NCI-H128 (cell line): ENCODE measurements around the gene ITSN1.
"Not testable (repeated sequence)": the region's sequence is repeated elsewhere in the genome, so short reads cannot be mapped to it uniquely, and the experiment has no call there.

ENCODE experiments used
- DNase-seq: peaks from one replicate; lab custom pipeline; 2025; ENCODE audit not compliant: unreplicated experiment; lab: John Stamatoyannopoulos, UW

ITSN1 gene

DNA sequence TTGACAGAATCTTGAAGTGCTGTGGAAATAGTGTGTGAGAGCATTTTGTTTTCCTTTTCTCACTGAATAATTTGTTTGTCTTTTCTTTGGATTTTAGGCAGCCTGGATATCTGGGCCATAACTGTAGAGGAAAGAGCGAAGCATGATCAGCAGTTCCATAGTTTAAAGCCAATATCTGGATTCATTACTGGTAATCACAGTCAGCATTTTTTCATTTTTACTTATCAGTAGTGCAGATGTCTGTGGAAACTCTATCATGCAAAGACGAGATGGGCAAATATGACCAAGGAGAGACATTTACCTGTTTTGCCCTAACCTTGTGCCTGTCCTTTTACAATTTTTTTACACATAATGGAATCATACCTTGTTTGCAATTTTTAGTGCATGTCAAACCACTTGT, 78.8 kb downstream of the ITSN1 start:
- DNase-seq: no peak

DNA sequence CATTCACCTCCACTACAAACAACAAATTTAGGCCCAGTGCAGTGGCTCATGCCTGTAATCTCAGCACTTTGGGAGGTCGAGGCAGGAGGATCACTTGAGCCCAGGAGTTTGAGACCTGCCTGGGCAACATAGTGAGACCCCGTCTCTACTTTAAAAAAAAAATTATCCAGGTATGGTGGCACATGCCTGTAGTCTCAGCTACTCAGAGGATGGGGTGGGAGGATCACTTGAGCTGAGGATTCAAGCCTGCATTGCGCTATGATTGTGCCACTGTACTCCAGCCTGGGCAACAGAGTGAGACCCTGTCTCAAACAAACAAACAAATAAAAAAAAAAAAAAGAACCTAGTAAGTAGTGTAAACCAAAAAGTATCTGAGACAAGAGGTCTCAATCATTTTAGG, 86.8 kb downstream of the ITSN1 start:
- DNase-seq: not testable (repeated sequence)

DNA sequence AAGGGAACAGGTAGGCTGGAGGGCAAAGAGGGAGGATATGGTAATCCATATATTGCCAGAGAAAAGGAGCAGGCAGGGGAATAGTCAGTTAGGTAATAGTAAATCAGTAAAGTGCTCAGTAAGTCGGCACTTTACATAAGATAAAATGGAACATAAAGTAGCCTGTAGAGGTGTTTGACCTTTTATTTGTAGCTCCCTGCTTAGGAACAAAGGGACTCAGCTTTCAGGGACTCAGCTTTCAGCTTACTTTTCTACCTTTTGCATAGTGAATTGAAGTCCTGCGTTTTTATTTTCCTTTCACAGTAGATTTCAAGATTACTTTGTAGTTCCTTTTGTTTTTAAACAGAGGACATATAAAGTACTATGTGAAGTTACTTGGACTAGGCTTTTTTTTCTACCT, 87.3 kb downstream of the ITSN1 start:
- no peak for DNase-seq

DNA sequence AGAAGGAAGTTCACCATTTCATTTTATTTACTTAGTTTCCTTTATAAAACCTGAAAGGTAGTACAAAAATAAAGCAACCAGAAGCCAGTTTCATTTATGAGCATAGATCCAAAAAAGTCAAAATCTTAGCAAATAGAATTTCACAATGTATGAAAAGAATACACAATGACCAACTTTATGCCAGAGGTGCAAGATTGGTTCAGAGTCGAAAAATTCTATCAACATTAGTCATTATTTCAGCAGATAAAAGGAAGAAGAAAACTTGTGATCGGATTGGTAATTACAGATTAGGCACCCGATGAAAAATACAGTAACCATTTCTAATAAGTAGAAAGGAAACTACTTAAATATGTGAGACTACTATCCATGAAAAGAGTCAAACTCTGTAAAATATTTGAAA, 89.1 kb downstream of the ITSN1 start:
- no peak for DNase-seq

DNA sequence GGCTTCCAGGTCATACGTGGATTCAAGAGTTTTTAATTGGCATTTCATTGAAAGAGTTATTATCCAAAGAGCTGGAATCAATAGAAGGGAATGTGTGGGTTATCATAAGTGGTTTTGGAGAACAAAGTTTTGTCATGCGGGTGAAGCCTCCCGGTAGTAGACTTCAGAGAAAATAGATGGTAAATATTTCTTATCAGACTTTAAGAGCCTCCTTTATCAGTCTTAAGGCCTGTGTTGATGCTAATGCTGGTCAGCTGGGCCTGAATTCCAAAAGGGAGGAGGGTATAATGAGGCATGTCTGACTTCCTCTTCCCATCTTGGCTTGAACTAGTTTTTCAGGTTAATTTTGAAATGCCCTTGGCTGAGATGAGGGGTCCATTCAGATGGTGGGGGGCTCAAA, 89.7 kb downstream of the ITSN1 start:
- no peak for DNase-seq

DNA sequence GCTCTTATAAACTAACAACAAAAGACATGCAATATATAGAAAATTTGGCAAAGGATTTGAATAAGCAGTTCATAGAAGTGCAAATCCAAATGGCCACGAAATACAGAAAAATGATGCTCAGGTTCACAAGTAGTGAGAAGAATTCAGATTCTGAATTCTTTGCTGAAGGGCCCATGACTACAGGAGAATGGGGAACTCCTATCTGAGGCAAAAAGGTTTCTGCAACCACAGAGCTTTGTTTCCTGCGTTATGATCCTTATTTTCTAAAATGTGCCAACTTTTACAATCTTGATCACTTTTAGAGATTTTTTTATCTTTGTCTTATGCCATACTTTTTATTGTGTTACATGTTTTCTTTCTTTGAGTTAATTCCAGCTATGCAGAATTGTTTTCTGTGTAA, 91.3 kb downstream of the ITSN1 start:
- no peak for DNase-seq

DNA sequence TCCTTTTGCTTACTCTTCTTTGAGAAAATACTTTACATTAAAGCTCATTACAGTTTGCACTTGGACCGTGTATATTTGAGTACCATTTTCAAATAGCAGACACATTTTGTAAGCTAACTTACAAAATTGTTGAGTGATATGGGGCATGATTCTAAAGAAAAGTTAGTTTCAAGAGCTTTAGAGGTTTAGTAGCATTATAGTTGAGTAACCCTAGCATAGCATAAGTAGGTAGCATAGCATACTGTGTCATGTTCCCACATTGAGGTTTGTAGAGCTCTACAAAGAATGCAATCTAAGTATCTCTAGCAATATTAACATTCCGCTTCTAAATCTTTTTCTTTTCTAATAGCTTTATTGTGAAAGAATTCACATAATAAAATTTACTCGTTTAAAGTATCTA, 92.0 kb downstream of the ITSN1 start:
- no peak for DNase-seq

DNA sequence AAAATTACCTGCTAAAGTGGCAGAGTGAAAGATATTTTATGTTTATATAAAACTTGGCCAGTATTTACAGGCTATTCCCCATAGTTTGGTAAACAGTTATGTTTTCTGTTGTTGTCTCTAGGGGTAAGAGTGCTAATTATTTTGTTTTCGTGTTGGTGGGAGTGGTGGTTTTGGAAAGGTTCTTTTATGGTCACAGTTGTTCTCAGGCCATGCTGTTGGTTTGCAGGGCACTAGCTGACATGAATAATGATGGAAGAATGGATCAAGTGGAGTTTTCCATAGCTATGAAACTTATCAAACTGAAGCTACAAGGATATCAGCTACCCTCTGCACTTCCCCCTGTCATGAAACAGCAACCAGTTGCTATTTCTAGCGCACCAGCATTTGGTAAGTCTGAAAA, 92.5 kb downstream of the ITSN1 start:
- no peak for DNase-seq

DNA sequence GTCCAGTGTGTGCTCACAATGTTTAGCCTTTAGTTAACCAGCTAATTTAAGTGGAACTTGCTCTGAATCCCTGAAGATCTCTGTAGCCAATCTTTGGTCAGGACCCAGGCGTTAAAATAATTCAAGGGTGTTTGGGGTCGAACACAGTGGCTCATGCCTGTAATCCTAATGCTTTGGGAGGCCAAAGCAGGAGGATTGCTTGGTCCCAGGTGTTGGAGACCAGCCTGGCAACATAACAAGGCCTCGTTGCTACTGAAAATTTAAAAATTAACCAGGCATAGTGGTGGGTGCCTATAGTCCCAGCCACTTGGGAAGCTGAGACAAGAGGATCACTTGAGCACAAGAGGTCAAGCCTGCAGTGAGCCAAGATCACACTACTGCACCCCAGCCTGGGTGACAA, 94.3 kb downstream of the ITSN1 start:
- no peak for DNase-seq

DNA sequence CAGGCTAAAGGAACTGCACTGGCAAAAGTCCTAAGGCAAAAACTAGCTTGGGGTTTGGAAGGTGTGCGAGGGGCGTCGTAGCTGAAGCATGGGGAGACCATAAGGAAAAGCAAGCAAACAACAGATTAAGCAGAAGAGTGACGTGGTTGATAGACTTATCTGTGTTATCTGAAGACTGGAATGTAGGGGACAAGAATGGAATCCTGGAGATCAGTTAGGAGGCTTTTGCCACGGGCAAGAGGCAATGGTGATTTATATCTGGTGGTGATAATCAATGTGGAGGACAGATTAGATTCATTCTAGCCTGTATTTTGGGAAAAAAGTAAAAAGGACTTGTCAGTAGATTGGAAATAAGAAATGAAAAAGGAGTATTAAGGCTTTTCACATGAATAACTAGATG, 97.4 kb downstream of the ITSN1 start:
- no peak for DNase-seq

DNA sequence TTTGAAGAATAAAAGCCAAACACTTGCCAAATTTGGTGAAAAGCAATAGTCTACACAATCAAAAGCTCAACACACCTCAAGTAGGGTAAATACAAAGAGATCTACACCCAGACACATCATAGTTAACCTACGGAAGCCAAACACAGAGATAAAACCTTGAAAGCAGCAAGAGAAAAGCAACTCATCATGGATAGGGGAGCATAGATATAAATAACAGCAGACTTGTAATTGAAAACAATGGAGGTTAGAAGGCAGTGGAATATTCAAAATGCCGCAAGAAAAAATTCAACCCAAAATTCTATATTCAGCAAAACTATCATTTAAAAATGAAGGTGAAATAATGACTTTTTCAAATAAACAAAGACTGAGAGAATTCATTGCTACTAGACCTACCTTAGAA, 105.1 kb downstream of the ITSN1 start:
- no peak for DNase-seq

DNA sequence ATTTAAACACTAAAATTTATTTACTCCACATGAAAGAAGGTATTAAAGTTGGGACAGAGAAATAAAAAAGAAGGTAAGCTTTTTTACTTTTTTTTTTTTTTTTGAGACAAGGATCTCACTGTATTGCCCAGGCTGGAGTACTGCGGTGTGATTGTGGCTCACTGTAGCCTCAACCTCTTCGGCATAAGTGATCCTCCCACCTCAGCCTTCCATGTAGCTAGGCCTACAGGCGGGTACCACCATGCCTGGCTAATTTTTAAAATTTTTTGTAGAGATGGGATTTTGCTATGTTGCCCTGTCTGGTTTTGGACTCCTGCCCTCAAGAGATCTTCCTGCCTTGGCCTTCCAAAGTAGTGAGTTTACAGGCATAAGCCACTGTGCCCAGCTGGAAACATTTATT, 106.6 kb downstream of the ITSN1 start:
- DNase-seq: no peak

DNA sequence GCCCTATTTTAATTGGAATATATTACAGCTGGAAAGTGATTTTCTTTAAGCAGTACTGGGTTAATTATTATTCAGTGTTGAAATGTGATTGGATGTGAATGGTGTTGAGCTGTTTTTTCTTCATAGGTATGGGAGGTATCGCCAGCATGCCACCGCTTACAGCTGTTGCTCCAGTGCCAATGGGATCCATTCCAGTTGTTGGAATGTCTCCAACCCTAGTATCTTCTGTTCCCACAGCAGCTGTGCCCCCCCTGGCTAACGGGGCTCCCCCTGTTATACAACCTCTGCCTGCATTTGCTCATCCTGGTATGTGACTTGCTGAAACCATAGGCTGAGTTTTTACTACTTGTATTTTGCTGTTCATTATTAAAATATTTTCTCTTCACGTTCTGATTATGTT, 107.7 kb downstream of the ITSN1 start:
- no peak for DNase-seq

DNA sequence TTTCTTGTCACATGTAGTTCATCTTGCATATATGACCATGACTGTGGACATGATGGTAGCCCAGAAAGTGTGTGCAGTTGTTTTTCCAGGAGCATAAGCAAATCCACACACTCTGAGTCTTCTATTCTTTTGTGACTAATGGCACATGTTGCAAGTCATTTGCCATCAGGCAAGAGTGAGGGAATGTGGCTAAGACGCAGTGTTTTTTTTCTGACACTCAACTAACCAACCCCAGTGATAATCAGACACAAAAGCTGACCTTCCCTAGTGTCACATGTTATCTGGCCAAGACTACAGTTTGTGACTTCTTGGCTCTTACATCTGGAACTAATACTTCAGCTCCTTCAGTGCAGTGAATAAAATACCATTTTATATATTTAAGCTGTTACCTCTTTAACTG, 108.8 kb downstream of the ITSN1 start:
- no peak for DNase-seq

DNA sequence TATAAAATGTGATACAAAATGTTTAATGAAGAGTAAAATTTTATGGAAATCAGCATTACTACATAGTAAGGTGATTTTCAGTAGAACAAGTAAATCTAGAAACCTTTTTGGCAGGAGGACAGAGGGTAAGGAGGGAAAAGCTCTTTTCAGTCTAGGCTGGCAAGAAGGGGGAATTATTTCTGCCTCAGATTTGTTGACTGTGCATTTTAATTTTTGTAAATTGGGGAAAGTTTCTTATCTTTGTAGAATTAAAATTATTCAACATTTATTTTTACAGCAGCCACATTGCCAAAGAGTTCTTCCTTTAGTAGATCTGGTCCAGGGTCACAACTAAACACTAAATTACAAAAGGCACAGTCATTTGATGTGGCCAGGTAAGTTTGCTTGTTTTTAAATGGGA, 109.2 kb downstream of the ITSN1 start:
- no peak for DNase-seq

DNA sequence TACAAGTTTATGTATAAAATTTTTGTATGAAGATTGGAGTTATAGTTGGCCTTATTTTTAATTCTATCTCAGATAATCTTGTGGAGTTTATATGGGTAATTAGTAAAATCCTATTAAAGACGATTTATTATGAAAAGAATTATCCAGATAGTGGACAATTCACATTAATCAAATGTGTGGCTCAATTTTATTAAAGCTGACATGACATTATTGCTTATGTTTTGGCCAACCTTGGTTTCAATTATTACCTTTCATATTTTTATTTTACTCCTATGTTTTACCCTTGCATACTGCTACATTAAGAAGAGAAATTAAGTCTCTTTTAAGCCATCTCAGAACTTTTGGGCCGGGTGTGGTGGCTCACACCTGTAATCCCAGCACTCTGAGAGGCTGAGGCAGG, 110.0 kb downstream of the ITSN1 start:
- DNase-seq: no peak

DNA sequence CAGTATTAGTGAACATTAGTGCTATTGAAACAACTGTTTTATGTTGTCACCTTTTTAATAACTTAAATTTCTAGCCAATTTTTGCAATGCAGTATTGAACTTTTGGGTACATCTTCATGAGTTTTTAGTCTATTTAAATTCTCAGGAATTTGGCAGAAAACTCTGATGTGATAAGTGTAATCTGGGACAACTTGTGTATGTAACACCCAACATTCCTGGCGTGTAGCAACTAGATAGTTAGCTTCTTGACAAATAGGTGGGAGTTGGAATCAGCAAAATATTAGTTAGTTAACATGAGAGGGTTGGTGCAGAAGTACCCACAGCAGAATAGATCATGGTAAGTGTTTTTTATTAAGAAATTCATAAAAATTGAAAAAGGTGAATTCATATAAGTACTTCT, 111.6 kb downstream of the ITSN1 start:
- DNase-seq: no peak

DNA sequence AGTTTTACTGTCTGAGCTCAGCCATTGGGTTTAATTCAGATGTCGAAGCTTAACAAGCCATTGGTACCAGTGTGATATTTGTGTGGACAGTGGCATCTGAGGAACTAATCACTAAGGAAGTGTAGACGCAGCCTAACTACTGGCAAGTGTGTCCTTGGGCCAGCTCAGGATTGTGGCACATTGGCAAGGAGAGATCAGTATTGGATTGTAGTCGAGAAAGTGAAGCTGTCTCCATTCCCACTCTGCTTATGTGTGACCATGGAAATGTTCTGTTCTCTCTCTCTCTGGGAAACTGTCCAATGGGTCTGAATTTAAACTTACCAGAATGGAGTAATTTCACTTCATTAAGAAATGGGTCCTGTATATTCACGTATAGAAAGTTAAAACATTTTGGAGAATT, 112.2 kb downstream of the ITSN1 start:
- no peak for DNase-seq

DNA sequence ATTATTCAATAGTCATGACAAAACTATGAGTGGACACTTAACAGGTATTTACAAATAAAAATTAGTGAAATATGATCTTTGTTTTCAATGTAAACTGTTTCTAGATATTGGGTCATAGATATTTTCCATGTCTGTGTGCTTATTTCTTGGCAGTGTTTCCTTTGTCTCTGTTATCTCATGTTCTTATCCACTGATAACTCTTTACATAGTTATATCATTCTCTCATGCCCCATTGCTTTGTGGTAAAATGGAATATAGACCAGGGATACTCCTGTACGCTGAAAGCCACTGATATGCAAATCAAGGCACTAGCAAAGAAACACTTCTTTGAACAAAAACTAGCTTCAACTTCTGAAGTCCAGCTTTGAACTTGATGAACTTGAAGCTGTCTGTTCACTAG, 113.1 kb downstream of the ITSN1 start:
- no peak for DNase-seq

DNA sequence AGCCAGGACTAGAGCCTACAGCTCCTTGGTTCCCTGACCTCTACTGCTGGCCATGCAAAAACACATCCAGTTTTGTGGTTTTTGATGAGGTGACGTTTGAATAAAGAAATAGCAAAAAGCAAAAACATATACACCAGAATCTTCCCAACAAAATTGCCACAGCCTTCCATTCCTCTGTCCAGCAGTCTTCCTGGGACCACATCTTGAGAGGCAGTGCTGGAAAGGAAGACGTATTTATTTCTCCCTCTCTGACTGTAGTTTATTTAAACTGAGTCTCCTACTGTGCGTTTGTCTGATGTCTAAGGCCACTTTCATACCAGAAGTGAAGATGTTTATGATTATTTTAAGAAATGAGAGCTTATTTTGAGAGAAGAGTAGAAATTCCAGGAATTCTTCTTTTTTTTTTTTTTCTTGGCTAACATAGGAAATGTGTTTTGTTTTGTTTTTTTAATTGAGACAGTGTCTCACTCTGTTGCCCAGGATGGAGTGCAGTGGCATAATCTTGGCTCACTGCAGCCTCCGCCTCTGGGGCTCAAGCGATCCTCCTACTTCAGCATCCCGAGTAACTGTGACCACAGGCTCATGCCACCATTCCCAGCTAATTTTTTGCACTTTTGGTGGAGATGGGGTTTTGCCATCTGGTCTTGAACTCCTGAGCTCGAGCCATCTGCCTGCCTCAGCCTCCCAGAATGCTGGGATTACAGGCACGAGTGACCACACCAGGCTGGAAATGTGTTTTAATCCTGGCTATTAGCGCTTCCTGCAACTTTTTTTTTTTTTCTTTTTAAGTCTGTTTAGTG, 118.5 kb downstream of the ITSN1 start:
- no peak for DNase-seq

DNA sequence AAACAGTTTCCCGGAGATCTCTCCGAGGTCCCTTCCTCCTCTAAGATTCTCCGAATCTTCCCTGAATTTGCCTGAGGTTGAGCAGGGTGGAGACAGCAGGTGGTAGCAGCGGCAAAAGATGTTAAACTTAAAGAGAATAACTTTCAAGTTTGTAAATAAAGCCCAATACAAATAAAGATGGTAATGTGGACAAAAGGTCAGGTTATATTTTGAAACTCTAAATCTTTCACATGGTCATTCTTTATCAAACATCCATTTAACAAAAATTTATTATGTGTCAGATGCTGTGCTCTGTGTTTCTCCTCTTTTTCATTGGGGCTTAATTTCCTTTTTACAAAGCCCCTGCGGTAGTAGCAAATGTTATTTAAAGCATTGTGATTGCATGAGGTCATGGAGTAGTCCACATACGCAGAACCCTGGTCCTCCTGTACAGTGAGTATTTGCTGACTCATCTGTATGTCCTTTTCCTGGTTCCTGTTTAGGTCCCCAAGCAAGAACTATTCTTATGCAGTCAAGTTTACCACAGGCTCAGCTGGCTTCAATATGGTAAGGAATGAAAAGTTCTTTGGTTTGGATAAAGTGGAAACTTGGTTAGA, 119.2 kb downstream of the ITSN1 start:
- no peak for DNase-seq

DNA sequence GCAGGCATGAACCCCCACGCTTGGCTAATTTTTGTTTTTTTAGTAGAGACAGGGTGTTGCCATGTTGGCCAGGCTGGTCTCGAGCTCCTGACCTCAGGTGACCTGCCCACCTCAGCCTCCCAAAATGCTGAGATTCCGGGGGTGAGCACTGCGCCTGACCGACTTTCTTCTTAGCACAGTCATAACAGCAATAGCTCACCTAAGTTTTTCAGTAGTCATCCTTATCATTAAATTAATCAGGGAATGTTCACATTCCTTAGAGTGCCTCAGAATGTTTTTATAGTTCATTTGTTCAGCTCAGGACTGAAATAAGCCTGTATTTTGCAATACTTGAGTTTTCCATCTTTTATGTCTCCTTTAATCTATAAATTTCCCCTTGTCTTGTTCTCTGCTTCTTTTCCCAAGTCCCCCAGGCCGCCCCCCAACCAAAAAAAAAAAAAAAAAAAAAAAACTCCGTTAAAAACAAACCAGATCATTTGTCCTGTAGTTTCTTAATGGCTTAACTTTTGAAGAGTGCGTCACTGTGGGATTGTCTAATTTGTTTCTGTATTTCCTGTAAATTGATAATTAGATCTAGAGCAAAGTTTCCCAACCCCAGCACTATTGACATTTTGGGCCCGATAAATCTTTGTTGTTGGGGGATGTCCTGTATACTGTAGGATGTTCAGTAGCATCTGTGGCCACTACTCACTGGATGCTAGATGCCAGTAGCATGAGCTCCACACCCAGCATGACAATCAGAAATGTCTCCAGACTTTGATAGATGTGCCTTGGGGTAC, 120.7 kb downstream of the ITSN1 start:
- DNase-seq: no peak
